A549 (cell line): Measurements from ENCODE around the gene MAPK11.

ENCODE experiments used
- CBX8 ChIP-seq: fragments of 200-600 bp; sonication (generic); IDR thresholded peaks from 2 replicates; pipeline ENCODE4 v1.6.1; 2016
- CEBPB ChIP-seq, 2 experiments: fragments of >200 bp in 1 of 2; sonication (Bioruptor Twin) in 1 of 2; formaldehyde crosslinking in 1 of 2; IDR thresholded peaks; 2 replicates each; pipeline ENCODE4 v1.6.1; 2012 to 2016
- CHD2 ChIP-seq: fragments of 150-350 bp; IDR thresholded peaks from 2 replicates; pipeline ENCODE4 v1.6.1; 2014; ENCODE audit warnings: low read length; ENCODE audit not compliant: partially characterized antibody
- EP300 ChIP-seq, 2 experiments: fragments of >200 bp; sonication (Bioruptor Twin); formaldehyde crosslinking; IDR thresholded peaks; 2 replicates in 1 of 2; 3 replicates in 1 of 2; pipeline ENCODE4 v1.6.1; 2016 to 2017
- ESRRA ChIP-seq: fragments of 150-350 bp; IDR thresholded peaks from 2 replicates; pipeline ENCODE4 v1.6.1; 2014; ENCODE audit warnings: mild to moderate bottlenecking, low read length, borderline replicate concordance
- JUN ChIP-seq, 2 experiments: fragments of >200 bp; sonication (Bioruptor Twin); formaldehyde crosslinking; IDR thresholded peaks; 2 replicates in 1 of 2; 3 replicates in 1 of 2; pipeline ENCODE4 v1.6.1; 2016 to 2017
- MYC ChIP-seq: IDR thresholded peaks from 2 replicates; pipeline ENCODE4 v1.6.1; 2012; ENCODE audit warnings: mild to moderate bottlenecking, inconsistent platforms, low read length, improper control_type of control experiment, borderline replicate concordance
- NR3C1 ChIP-seq: fragments of >200 bp; sonication (Bioruptor Twin); formaldehyde crosslinking; IDR thresholded peaks from 3 replicates; pipeline ENCODE4 v1.6.1; 2017
- POLR2A ChIP-seq: IDR thresholded peaks from 2 replicates; pipeline ENCODE4 v1.6.1; 2012; ENCODE audit warnings: mild to moderate bottlenecking, low read length
- POLR2AphosphoS2 ChIP-seq: conservative IDR thresholded peaks from 2 replicates; pipeline ENCODE4 v1.6.1; 2012; ENCODE audit warnings: low read length, improper control_type of control experiment, inconsistent platforms
- TF ChIP-seq, protein P1 (sequence below): fragments of 200-600 bp; sonication (generic); IDR thresholded peaks from 2 replicates; pipeline ENCODE4 v1.6.1; 2016; ENCODE audit warnings: antibody characterized with exemption, mild to moderate bottlenecking, moderate library complexity
- TF ChIP-seq, protein P2 (sequence below): fragments of 450-650 bp; IDR thresholded peaks from 2 replicates; pipeline ENCODE4 v1.6.1; 2014; ENCODE audit warnings: antibody characterized with exemption
- TF ChIP-seq, protein P3 (sequence below): fragments of >200 bp; sonication (Bioruptor Twin); formaldehyde crosslinking; IDR thresholded peaks from 3 replicates; pipeline ENCODE4 v1.5.1; 2016
- TF ChIP-seq, protein P4 (sequence below): IDR thresholded peaks from 2 replicates; pipeline ENCODE4 v1.6.1; 2012

DNA sequence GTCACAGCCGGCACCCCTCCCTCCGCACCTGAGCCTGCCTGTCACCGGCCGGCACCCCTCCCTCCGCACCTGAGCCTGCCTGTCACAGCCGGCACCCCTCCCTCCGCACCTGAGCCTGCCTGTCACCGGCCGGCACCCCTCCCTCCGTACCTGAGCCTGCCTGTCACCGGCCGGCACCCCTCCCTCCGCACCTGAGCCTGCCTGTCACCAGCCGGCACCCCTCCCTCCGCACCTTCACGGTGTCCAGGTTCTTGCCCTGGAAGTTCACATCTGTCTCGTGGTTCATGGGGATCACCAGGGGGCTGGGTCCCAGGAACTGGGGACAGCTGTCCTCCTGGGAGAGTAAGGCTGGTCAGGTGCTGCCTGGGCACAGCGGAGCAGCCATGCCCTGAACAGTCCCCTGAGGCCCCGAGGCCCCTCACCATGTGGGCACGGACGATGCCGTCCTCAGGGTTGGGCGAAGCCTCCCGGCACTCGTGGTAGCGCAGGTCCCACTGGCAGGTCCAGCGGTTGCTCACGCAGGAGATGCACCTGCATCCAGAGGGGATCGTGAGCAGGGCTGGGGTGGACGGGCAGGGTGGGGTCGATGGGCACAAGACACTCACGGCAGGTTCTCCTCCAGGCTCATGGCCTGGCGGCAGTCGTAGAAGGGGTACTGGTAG is 15.5 kb upstream of the MAPK11 start:
- TF ChIP-seq, protein P1, sequence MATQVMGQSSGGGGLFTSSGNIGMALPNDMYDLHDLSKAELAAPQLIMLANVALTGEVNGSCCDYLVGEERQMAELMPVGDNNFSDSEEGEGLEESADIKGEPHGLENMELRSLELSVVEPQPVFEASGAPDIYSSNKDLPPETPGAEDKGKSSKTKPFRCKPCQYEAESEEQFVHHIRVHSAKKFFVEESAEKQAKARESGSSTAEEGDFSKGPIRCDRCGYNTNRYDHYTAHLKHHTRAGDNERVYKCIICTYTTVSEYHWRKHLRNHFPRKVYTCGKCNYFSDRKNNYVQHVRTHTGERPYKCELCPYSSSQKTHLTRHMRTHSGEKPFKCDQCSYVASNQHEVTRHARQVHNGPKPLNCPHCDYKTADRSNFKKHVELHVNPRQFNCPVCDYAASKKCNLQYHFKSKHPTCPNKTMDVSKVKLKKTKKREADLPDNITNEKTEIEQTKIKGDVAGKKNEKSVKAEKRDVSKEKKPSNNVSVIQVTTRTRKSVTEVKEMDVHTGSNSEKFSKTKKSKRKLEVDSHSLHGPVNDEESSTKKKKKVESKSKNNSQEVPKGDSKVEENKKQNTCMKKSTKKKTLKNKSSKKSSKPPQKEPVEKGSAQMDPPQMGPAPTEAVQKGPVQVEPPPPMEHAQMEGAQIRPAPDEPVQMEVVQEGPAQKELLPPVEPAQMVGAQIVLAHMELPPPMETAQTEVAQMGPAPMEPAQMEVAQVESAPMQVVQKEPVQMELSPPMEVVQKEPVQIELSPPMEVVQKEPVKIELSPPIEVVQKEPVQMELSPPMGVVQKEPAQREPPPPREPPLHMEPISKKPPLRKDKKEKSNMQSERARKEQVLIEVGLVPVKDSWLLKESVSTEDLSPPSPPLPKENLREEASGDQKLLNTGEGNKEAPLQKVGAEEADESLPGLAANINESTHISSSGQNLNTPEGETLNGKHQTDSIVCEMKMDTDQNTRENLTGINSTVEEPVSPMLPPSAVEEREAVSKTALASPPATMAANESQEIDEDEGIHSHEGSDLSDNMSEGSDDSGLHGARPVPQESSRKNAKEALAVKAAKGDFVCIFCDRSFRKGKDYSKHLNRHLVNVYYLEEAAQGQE = no peak
- TF ChIP-seq, protein P2, sequence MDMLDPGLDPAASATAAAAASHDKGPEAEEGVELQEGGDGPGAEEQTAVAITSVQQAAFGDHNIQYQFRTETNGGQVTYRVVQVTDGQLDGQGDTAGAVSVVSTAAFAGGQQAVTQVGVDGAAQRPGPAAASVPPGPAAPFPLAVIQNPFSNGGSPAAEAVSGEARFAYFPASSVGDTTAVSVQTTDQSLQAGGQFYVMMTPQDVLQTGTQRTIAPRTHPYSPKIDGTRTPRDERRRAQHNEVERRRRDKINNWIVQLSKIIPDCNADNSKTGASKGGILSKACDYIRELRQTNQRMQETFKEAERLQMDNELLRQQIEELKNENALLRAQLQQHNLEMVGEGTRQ = no peak
- TF ChIP-seq EP300 (IDR thresholded peaks at IDR 0.05) = no peak
- no peak for TF ChIP-seq JUN (IDR thresholded peaks at IDR 0.05)
- TF ChIP-seq MYC = no peak
- TF ChIP-seq, protein P3, sequence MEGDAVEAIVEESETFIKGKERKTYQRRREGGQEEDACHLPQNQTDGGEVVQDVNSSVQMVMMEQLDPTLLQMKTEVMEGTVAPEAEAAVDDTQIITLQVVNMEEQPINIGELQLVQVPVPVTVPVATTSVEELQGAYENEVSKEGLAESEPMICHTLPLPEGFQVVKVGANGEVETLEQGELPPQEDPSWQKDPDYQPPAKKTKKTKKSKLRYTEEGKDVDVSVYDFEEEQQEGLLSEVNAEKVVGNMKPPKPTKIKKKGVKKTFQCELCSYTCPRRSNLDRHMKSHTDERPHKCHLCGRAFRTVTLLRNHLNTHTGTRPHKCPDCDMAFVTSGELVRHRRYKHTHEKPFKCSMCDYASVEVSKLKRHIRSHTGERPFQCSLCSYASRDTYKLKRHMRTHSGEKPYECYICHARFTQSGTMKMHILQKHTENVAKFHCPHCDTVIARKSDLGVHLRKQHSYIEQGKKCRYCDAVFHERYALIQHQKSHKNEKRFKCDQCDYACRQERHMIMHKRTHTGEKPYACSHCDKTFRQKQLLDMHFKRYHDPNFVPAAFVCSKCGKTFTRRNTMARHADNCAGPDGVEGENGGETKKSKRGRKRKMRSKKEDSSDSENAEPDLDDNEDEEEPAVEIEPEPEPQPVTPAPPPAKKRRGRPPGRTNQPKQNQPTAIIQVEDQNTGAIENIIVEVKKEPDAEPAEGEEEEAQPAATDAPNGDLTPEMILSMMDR = no peak
- TF ChIP-seq NR3C1 = no peak
- TF ChIP-seq CHD2 = no peak
- no peak for TF ChIP-seq POLR2AphosphoS2
- TF ChIP-seq POLR2A = no peak
- TF ChIP-seq, protein P4, sequence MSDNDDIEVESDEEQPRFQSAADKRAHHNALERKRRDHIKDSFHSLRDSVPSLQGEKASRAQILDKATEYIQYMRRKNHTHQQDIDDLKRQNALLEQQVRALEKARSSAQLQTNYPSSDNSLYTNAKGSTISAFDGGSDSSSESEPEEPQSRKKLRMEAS = no peak
- TF ChIP-seq CBX8 = no peak
- no peak for TF ChIP-seq ESRRA
- TF ChIP-seq CEBPB (IDR thresholded peaks at IDR 0.05) = no peak
